ENCODE results near the gene TNS3.

The TNS3 gene

GRCh38 chr7:47444376-47445098 lies 137.4 kb downstream of the TNS3 start:
- Histone ChIP-seq H3K27ac (ENCODE audit: low read length) (no peak overlapping the region), H3K79me2 (ENCODE audit: low read length) (peaks cover 99% of the 10 kb centered on the region), H3K9ac (ENCODE audit: low read length) (no peak overlapping the region), H3K36me3 (replicated peaks; ENCODE audit: insufficient read depth, low read length) (0 out of 2 replicates have a peak, but pooled peaks cover 6% of the 10 kb centered on the region), H2AFZ (ENCODE audit: low read length) (no peak overlapping the region), H3F3A (ENCODE audit: insufficient read depth, low read length) (peaks cover 3% of the 10 kb centered on the region; the same call in 1 of the 2 replicates), H3K9me2 (replicated peaks; ENCODE audit: insufficient read depth, low read length) (no peaks in the 10 kb centered on the region), H3K4me1 (ENCODE audit: low read length) (no peaks in the 10 kb centered on the region), H3K9me3 (replicated peaks; ENCODE audit: insufficient read depth, low read length) (no peaks in the 10 kb centered on the region), H4K20me1 (ENCODE audit: insufficient read depth, low read length) (peaks cover 90% of the 10 kb centered on the region), H3K27me3 (replicated peaks; ENCODE audit: insufficient read depth, low read length) (no peaks in the 10 kb centered on the region), H3K4me2 (ENCODE audit: low read depth, low read length) (no peak overlapping the region), H3K4me3 (ENCODE audit: low read length) (no peak overlapping the region)
- TF ChIP-seq CTCF (IDR thresholded peaks at IDR 0.05; ENCODE audit: low read length) (peak; percentile 44), EZH2 (optimal IDR thresholded peaks at IDR 0.05; ENCODE audit: low read depth, low read length) (no peak)
- DNase-seq: no peak

- Histone ChIP-seq H4K20me1 (ENCODE audit: insufficient read depth, low read length) (peaks cover 80% of the 10 kb centered on the region), H3K4me3 (ENCODE audit: low read length) (no peak overlapping the region), H3K9ac (ENCODE audit: low read length) (no peak overlapping the region), H3K9me2 (replicated peaks; ENCODE audit: insufficient read depth, low read length) (no peaks in the 10 kb centered on the region), H2AFZ (ENCODE audit: low read length) (no peak overlapping the region), H3K27ac (ENCODE audit: low read length) (no peak overlapping the region), H3K9me3 (replicated peaks; ENCODE audit: insufficient read depth, low read length) (no peaks in the 10 kb centered on the region), H3K4me1 (ENCODE audit: low read length) (no peaks in the 10 kb centered on the region), H3K27me3 (replicated peaks; ENCODE audit: insufficient read depth, low read length) (no peaks in the 10 kb centered on the region), H3K36me3 (replicated peaks; ENCODE audit: insufficient read depth, low read length) (0 out of 2 replicates have a peak, but pooled peaks cover 11% of the 10 kb centered on the region), H3K79me2 (ENCODE audit: low read length) (peaks cover 99% of the 10 kb centered on the region), H3K4me2 (ENCODE audit: low read depth, low read length) (no peak overlapping the region), H3F3A (ENCODE audit: insufficient read depth, low read length) (peaks cover 3% of the 10 kb centered on the region; the same call in 1 of the 2 replicates)
- TF ChIP-seq CTCF (IDR thresholded peaks at IDR 0.05; ENCODE audit: low read length) (no peak), EZH2 (optimal IDR thresholded peaks at IDR 0.05; ENCODE audit: low read depth, low read length) (no peak), EZH2phosphoT487 (IDR thresholded peaks at IDR 0.05; ENCODE audit: low read length) (no peak)
- DNase-seq: no peak
Observed at GRCh38 chr7:47443049-47443448, 138.9 kb downstream of the TNS3 start.

- H3F3A ChIP-seq (ENCODE audit: insufficient read depth, low read length): no peaks in the 10 kb centered on the region; the same call in 1 of the 2 replicates
- no peak overlapping the region for H2AFZ ChIP-seq (ENCODE audit: low read length)
- no peak for TF ChIP-seq CTCF (IDR thresholded peaks at IDR 0.05; ENCODE audit: low read length)
- TF ChIP-seq EZH2phosphoT487 (IDR thresholded peaks at IDR 0.05; ENCODE audit: low read length): no peak
- TF ChIP-seq EZH2 (optimal IDR thresholded peaks at IDR 0.05; ENCODE audit: low read depth, low read length): no peak
- H3K79me2 ChIP-seq (ENCODE audit: low read length): peaks cover 97% of the 10 kb centered on the region
- no peaks in the 10 kb centered on the region for H3K4me1 ChIP-seq (ENCODE audit: low read length)
- H3K9me3 ChIP-seq (replicated peaks; ENCODE audit: insufficient read depth, low read length): no peaks in the 10 kb centered on the region
- H3K9ac ChIP-seq (ENCODE audit: low read length): no peak overlapping the region
- no peak overlapping the region for H3K4me2 ChIP-seq (ENCODE audit: low read depth, low read length)
- no peaks in the 10 kb centered on the region for H3K27me3 ChIP-seq (replicated peaks; ENCODE audit: insufficient read depth, low read length)
- DNase-seq: no peak
- no peak overlapping the region for H3K4me3 ChIP-seq (ENCODE audit: low read length)
- 0 out of 2 replicates have a peak, but pooled peaks cover 11% of the 10 kb centered on the region for H3K36me3 ChIP-seq (replicated peaks; ENCODE audit: insufficient read depth, low read length)
- H4K20me1 ChIP-seq (ENCODE audit: insufficient read depth, low read length): peaks cover 75% of the 10 kb centered on the region
- H3K27ac ChIP-seq (ENCODE audit: low read length): no peak overlapping the region
- H3K9me2 ChIP-seq (replicated peaks; ENCODE audit: insufficient read depth, low read length): no peaks in the 10 kb centered on the region
Observed at GRCh38 chr7:47442605-47442865, 139.4 kb downstream of the TNS3 start.
